Measurements from ENCODE around the gene SSH2. TPM values are rescaled to one million over a fixed set of nuclear protein-coding genes. Genes with fewer than 3 reads are reported as not detected.

The SSH2 gene
- total and polyA plus RNA-seq, 8 donors: 23.5 to 85.5 (median 24.1) TPM

- H3K4me3 ChIP-seq: no peak overlapping the region
- ATAC-seq (peak; percentile 23), DNase-seq (no peak)
- no peaks in the 10 kb centered on the region for H3K27me3 ChIP-seq
- H3K9me3 ChIP-seq: no peaks in the 10 kb centered on the region
- peaks cover 6 to 14% of the 10 kb centered on the region in 2 donors for H3K4me1 ChIP-seq
- no peak overlapping the region for H3K27ac ChIP-seq
- intact Hi-C loops (cut with DNase I): no loop called here
- peaks cover 0 to 91% of the 10 kb centered on the region in 2 donors for H3K36me3 ChIP-seq
- no peak for TF ChIP-seq CTCF (IDR thresholded peaks at IDR 0.05)
These were observed 279.6 kb downstream of the SSH2 start for GRCh38 chr17:29650396-29650795.

GRCh38 chr17:29649359-29649758 is 280.7 kb downstream of the SSH2 start:
- ATAC-seq (no peak), DNase-seq (no peak)
- H3K36me3 ChIP-seq: peaks cover 0 to 87% of the 10 kb centered on the region in 2 donors
- H3K4me1 ChIP-seq: peaks cover 13 to 24% of the 10 kb centered on the region in 2 donors
- H3K27ac ChIP-seq: no peak overlapping the region
- no peaks in the 10 kb centered on the region for H3K9me3 ChIP-seq
- H3K27me3 ChIP-seq: no peaks in the 10 kb centered on the region
- intact Hi-C loops (cut with DNase I): no loop called here
- TF ChIP-seq CTCF (IDR thresholded peaks at IDR 0.05): no peak
- H3K4me3 ChIP-seq: no peak overlapping the region

GRCh38 chr17:29648005-29648404 is 282.0 kb downstream of the SSH2 start:
- no peaks in the 10 kb centered on the region for H3K9me3 ChIP-seq
- peaks cover 0 to 88% of the 10 kb centered on the region in 2 donors for H3K36me3 ChIP-seq
- H3K27me3 ChIP-seq: no peaks in the 10 kb centered on the region
- DNase-seq: no peak
- peaks cover 13 to 38% of the 10 kb centered on the region in 2 donors for H3K4me1 ChIP-seq
- no peak overlapping the region for H3K4me3 ChIP-seq
- no peak for ATAC-seq
- intact Hi-C loops (cut with DNase I): no loop called here
- H3K27ac ChIP-seq: peak overlapping the region in 1 of 2 donors; percentile 13
- TF ChIP-seq CTCF (IDR thresholded peaks at IDR 0.05): no peak

GRCh38 chr17:29645515-29646051 is 284.4 kb downstream of the SSH2 start:
- Histone ChIP-seq H3K4me3 (no peak overlapping the region), H3K9me3 (no peaks in the 10 kb centered on the region), H3K27me3 (no peaks in the 10 kb centered on the region), H3K36me3 (peaks cover 0 to 68% of the 10 kb centered on the region in 2 donors), H3K27ac (peak overlapping the region; percentile 51 to 72), H3K4me1 (peaks cover 21 to 61% of the 10 kb centered on the region in 2 donors)
- TF ChIP-seq CTCF (IDR thresholded peaks at IDR 0.05): no peak
- intact Hi-C loops (cut with DNase I): no loop called here
- peak; percentile 53 for ATAC-seq
- DNase-seq: peak in 2 of 4 donors; percentile 54 to 63

GRCh38 chr17:29643817-29644160 is 286.2 kb downstream of the SSH2 start:
- intact Hi-C loops (cut with DNase I): no loop called here
- peak overlapping the region; percentile 28 to 72 for H3K27ac ChIP-seq
- no peak for ATAC-seq

More at GRCh38 chr17:29643817-29644160, 286.2 kb downstream of the SSH2 start:
- peaks cover 30 to 79% of the 10 kb centered on the region in 2 donors for H3K4me1 ChIP-seq
- peaks cover 0 to 54% of the 10 kb centered on the region in 2 donors for H3K36me3 ChIP-seq
- H3K9me3 ChIP-seq: no peaks in the 10 kb centered on the region
- no peak for DNase-seq
- no peak for TF ChIP-seq CTCF (IDR thresholded peaks at IDR 0.05)
- no peak overlapping the region for H3K4me3 ChIP-seq
- no peaks in the 10 kb centered on the region for H3K27me3 ChIP-seq
